ES-I3 (cell line): ENCODE results near the gene RAC2.

Experiments
- H3K36me3 ChIP-seq: 2 replicates; pipeline ENCODE4 v1.6.1; 2013; ENCODE audit warnings: mild to moderate bottlenecking, low read length, control low read depth, moderate library complexity; ENCODE audit not compliant: insufficient read depth
- H3K4me1 ChIP-seq: 2 replicates; pipeline ENCODE4 v1.6.1; 2013; ENCODE audit warnings: mild to moderate bottlenecking, control low read depth, low read length; ENCODE audit not compliant: insufficient read depth
- H3K9ac ChIP-seq: 2 replicates; pipeline ENCODE4 v1.6.1; 2013; ENCODE audit warnings: low read depth, mild to moderate bottlenecking, low read length, moderate library complexity
- H3K9me3 ChIP-seq: 2 replicates; pipeline ENCODE4 v1.6.1; 2013; ENCODE audit warnings: mild to moderate bottlenecking, low read length, moderate library complexity; ENCODE audit not compliant: control insufficient read depth, insufficient read depth

Gene RAC2

DNA sequence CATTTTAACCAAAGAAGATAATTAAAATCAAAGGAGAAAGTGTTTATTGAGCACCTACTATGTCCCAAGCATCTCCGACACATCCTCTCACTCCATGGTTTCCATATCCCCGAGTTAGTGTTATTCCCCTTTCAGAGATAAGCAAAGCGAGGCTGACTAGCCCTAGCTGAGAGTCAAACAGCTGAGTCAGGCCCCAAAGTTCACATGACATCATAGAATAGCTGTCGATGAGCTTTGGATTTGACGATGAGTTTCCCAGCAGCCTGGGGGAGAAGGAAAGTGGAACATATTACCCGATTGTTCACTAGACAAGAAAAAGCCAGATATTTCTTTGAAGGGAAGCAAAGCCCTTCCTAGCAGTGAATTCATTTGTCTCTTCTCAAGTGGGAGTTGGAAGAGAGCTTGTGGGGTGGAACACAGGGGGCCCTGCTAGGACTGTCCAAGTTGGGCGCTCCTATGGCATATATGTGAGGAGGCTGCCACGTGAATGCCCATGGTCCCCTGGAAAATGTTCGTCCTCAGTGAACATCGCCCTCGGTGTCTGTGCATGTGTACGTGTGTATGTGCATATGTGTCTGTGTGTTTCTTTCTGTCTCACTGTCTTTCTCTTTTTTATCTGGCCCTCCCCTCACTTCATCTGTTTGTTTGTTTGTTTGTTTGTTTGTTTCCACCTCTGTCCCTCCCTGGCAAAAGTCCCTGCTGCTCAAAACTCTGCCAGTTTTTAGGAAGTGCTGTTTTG is 37.7 kb upstream of the RAC2 start:
- Histone ChIP-seq H3K9me3 (no peaks in the 10 kb centered on the region), H3K9ac (no peak overlapping the region)

DNA sequence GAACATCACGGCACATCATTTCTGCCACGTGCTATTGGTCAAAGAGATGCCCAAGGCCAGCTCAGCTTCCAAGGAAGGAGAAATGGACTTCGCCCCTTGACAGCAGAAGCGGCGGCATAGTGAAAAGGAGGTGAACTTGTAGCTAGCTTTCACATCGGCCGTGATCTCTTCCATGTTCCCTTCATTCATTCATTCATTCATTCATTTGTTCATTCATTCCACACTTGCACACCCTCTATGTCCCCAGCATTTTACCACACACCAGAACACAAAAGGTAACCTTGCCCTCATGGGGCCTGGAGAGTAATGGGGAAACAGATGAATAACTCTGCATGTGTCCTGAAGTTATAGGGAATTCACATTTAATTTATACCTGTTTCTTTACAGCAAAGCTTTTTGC is 37.1 kb upstream of the RAC2 start:
- H3K9me3 ChIP-seq = no peaks in the 10 kb centered on the region
- no peak overlapping the region for H3K9ac ChIP-seq
- peaks cover 22% of the 10 kb centered on the region for H3K4me1 ChIP-seq
- H3K36me3 ChIP-seq = no peaks in the 10 kb centered on the region

More for the DNA sequence above, 37.7 kb upstream of the RAC2 start:
- H3K4me1 ChIP-seq = peaks cover 22% of the 10 kb centered on the region
- no peaks in the 10 kb centered on the region for H3K36me3 ChIP-seq

DNA sequence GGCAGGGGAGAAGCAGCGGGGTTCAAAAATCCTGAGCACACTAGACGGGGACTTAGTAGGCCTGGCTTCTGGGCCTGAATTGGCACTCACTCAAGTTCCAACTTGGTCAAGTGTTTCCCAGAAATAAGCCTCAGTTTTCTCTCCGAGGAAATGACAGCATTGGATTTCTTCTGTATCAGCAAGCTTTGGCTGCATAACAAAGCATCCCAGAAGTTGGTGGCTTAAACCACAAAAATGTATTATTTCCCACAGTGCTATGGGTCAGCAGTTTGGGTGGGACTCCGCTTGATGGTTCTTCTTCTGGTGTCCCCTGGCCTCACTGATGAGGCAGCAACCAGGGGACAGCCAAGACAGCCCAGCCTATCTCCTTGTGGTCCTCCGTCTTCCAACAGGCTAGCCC is 36.6 kb upstream of the RAC2 start:
- no peaks in the 10 kb centered on the region for H3K9me3 ChIP-seq
- no peak overlapping the region for H3K9ac ChIP-seq
- H3K36me3 ChIP-seq = no peaks in the 10 kb centered on the region
- peaks cover 22% of the 10 kb centered on the region for H3K4me1 ChIP-seq

DNA sequence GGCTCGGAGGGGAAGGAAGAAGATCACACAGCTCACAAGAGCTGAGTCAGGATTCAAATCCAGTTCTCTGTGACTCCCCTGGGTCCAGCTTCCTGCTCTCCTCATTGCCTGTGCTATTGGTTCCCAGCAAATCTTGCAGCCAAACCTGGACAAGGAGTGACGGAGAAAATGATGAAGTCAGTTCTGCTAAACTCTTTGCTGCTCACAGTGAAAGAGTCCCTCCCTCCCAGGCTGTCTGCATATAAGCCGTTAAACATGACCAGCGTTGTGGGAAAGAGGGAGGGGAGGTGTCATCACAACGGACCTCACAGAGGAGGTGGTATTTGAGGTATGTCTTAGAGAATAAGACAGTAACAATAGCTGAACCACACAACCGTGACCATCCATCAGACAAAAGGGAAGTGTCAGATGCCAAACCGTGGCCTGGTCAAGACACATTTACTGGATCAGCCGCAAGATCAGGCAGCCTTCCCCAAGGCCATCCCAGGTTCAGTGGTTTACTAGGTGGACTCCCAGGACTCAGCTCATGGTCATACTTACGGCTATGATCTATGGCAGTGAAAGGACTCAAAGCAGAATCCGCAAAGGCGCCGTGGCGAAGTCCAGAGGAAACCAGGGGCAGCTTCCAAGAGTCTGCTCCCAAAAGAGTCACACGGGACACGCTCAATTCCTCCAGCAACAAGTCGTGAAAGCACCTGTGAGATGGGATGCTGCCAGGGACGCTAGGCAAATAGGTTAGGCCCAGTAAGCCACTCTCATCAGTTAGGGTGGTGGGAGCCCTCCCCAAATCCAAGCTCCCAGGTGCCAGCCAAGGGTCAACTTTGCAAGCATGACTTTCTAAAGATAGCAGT is 35.5 kb upstream of the RAC2 start:
- H3K9me3 ChIP-seq = no peaks in the 10 kb centered on the region
- H3K36me3 ChIP-seq = no peaks in the 10 kb centered on the region
- no peak overlapping the region for H3K9ac ChIP-seq
- peaks cover 21% of the 10 kb centered on the region for H3K4me1 ChIP-seq

DNA sequence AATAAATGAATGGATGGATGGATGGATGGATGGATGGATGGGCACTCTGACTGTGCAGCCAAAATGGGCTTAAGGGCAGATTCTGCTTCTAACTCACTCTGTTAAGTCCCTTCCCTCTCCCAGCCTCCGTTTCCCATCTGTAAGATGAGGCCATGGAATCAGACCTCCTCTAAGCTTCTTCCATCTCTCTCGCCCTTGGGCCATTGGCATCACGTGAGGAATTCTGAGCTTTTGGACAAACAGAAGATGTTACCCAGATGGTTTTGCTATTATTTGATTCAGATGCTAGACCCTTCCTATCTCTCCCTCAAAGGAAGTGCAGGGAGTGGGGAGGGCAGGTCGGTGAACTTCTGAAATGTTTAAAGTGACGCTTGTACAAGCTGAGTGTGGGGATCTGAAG is 34.2 kb upstream of the RAC2 start:
- Histone ChIP-seq H3K9ac (no peak overlapping the region), H3K4me1 (peaks cover 11% of the 10 kb centered on the region; the same call in 1 of the 2 replicates), H3K9me3 (no peaks in the 10 kb centered on the region), H3K36me3 (no peaks in the 10 kb centered on the region)

DNA sequence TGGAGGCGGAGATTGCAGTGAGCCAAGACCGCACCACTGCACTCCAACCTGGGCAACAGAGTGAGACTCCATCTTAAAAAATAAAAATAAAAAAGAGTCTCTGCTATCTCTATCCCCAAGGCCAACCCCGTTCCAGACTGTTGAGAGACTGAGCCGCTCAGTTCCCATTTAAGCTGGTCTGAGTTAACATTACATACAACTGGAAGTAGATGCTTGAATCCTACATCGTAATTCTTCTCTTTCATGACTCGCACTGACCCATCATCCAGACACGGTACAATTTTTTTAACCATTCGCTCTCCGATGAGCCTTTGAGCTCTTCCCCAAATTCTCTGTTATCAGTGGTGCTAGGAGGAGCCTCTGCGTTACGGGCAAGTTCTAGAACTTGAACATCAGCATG is 33.3 kb upstream of the RAC2 start:
- H3K36me3 ChIP-seq = no peaks in the 10 kb centered on the region
- peaks cover 5% of the 10 kb centered on the region; the same call in 1 of the 2 replicates for H3K4me1 ChIP-seq
- no peak overlapping the region for H3K9ac ChIP-seq
- H3K9me3 ChIP-seq = no peaks in the 10 kb centered on the region

DNA sequence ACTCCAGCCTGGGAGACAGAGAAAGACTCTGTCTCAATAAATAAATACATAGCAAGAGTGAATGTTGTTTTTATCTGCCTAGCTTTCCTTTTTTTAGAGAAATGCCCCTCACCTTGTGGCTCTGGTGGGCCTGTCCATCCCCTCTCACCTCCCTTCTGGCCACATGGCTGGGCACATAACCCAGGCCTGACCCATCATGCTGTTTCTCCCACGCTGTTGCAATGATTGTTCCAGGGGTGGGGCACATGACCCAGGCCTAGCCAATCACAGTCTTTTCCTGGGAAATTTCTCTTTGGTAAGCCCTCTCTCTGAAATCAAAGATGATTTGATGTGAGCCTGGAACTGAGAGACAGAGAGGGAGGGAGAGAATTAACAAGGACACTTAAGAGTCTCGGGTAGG is 32.7 kb upstream of the RAC2 start:
- H3K36me3 ChIP-seq = no peaks in the 10 kb centered on the region
- H3K9me3 ChIP-seq = no peaks in the 10 kb centered on the region
- H3K9ac ChIP-seq = no peak overlapping the region
- peaks cover 4% of the 10 kb centered on the region; the same call in 1 of the 2 replicates for H3K4me1 ChIP-seq

DNA sequence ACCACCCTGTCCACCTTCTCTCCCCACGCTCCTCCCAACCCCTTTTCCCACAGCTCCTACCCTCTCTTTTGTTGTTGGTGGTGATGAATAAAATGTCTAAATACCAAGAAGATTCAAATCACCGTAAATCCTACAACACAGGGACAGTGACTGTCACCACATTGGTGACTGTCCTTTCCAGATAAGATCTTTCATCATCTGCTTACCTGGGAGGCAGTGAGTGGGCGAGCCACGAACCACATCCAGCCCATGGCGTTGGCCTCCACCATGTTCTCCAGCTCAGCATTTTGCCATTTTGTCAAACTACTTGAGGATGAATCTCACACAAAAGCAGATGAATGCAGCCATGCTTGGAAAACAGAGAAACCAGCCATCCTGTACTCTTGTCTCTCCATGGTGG is 31.6 kb upstream of the RAC2 start:
- peaks cover 4% of the 10 kb centered on the region; the same call in 1 of the 2 replicates for H3K4me1 ChIP-seq
- no peaks in the 10 kb centered on the region for H3K36me3 ChIP-seq
- H3K9me3 ChIP-seq = no peaks in the 10 kb centered on the region
- no peak overlapping the region for H3K9ac ChIP-seq

DNA sequence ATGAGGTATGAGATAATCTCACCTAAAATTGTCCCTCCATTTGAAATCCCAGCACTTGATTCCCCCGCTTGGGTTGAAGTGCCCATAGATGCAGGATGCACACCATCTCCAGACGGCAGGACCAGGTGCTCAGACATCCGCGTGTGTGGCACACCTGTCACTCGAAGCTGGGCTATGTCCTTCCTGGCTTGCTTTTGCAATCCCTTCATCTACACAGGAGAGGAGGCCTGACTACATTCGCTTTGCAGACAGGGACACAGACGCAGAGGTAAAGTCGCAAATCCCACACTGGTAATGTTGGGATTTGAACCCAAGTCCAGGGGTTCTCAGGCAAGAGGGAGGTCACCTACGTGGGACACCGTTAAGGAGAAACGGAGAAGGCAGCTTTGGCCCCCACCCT is 31.1 kb upstream of the RAC2 start:
- peaks cover 4% of the 10 kb centered on the region; the same call in 1 of the 2 replicates for H3K4me1 ChIP-seq
- H3K9ac ChIP-seq = no peak overlapping the region
- H3K9me3 ChIP-seq = no peaks in the 10 kb centered on the region
- H3K36me3 ChIP-seq = no peaks in the 10 kb centered on the region

DNA sequence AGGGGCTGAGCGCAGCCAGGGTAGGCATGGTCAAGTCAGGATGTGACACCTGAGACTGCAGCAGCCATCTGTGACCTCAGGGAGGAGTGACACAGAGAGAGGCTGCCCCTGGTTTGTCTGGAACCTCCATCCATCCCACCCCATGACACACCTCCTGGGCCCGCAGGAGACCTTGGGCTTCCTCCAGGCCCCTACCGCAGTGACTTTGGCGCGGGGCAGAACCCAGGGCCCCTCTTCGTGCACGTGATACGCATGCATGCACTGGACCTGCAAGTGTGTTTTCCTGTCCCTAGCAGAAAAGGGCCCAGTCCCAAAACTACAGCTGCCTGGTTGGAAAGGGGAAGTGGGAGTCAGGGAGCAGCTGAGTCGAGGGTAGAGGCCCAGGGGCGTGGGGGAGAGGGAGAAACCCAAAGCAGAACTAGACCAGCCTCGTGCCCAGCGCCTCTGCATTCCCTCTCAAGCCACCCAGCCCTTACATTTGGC is 30.4 kb upstream of the RAC2 start:
- Histone ChIP-seq H3K9me3 (no peaks in the 10 kb centered on the region), H3K36me3 (no peaks in the 10 kb centered on the region), H3K4me1 (peaks cover 2% of the 10 kb centered on the region; the same call in 1 of the 2 replicates), H3K9ac (no peak overlapping the region)

DNA sequence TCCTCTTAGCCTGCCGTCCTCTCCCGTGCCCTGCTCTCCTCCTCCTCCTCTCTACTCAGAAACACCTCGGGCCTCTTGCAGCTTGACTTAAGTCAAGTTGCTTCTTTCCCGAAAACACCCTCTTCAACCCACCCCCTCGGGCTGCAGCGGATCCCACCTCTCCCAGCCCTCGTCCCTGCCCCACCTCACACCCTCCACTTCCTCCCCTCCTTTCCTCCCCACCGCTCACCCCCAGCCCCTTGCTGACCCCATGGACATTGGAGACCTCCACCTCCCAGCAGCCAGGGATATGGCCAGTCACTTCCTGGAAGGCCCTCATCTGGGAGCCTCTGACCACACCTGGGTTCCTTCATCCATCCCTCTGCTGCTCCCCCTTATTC is 29.8 kb upstream of the RAC2 start:
- Histone ChIP-seq H3K36me3 (no peaks in the 10 kb centered on the region), H3K9me3 (no peaks in the 10 kb centered on the region), H3K9ac (no peak overlapping the region), H3K4me1 (no peaks in the 10 kb centered on the region; the same call in 1 of the 2 replicates)

DNA sequence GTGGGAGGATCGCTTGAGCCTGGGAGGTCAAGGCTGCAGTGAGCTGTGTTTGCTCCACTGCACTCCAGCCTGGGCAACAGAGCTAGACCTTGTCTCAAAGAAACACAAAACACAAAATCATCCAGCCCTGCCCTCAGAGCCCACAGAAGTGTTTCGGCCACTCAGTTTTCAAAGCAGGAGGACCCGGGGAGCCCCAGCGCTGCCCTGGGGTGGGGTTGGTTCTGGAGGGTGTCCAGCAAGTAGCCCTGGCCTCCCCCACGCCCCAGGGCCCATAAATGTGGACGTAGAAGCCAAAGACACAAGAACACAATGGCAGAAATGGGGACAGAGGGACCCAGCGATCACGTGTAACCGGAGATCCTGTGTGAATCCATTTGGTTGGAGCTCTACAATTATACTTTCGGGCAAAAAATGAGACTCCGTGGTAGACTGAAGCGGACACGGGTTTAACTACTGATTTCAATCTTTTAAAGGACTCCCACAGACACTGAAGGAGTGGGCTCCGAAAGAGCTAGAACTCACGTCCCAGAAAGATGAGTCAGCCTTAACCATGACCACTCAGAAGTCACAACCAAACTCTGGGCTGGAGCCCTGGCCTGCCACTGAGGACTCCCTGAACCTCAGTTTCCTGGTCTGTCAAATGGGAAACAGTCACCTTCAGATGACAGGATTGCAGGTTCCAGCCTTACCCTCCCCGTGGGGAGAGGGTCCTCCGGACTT is 29.2 kb upstream of the RAC2 start:
- Histone ChIP-seq H3K9me3 (no peaks in the 10 kb centered on the region), H3K9ac (no peak overlapping the region), H3K36me3 (no peaks in the 10 kb centered on the region), H3K4me1 (no peaks in the 10 kb centered on the region; the same call in 1 of the 2 replicates)

DNA sequence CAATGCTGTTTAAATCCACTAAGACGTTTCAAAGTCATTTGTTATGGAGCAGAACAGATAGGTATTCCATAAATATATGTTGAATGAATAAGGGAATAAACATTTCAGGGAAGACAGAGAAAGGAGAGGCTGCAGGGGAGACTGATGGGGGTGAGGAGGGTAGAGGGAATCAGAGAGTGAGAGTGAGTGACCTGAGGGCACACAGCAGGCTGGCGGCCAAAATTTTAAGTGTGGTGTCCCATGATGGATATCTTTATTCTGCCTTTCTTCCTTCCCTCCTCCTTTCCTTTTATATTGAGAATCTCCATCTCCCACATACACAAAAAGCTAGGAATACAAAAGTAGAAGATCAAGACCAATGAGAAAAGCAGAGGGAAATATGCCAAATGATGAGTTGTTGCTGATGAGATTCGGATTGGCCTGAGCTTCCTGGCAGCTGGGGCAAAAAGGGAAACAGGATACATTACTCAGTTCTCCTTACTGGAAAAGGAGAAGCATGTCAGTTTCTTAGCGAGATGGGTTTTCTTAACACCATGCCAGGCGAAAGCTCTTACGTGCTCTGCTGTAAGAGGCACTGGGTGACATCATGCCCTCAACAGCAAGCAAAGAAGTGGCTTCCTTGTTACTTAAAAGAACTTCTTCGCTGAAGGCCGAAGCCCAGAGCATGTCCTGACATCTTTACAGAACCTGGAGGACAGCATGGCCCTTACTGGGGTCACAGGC is 27.0 kb upstream of the RAC2 start:
- H3K4me1 ChIP-seq = no peaks in the 10 kb centered on the region; the same call in 1 of the 2 replicates

More for the DNA sequence above, 27.0 kb upstream of the RAC2 start:
- H3K9me3 ChIP-seq = no peaks in the 10 kb centered on the region
- no peak overlapping the region for H3K9ac ChIP-seq
- no peaks in the 10 kb centered on the region for H3K36me3 ChIP-seq
